Spleen (tissue), 7 donors: ENCODE results near the gene TMEM179.

Experiments used
- CTCF ChIP-seq, 11 experiments: fragments of 200-600 bp in 7 of 11; fragments of 450-650 bp in 4 of 11; sonication (generic) in 4 of 11; IDR thresholded peaks in 8 of 11; conservative IDR thresholded peaks in 3 of 11; 1 replicate in 7 of 11; 2 replicates in 4 of 11; pipeline versions ENCODE4 v1.4.0 to v1.8.0; 2016 to 2021; ENCODE audit warnings: antibody characterized with exemption in 11 of 11, inconsistent platforms in 4 of 11, mild to moderate bottlenecking in 1 of 11
- POLR2A ChIP-seq, 3 donors: fragments of 450-650 bp; IDR thresholded peaks; one replicate each; pipeline ENCODE4 v1.5.1; 2017; ENCODE audit warnings: antibody characterized with exemption in 3 of 3, mild to moderate bottlenecking in 1 of 3
- POLR2AphosphoS5 ChIP-seq, 3 donors: sonication (generic); formaldehyde crosslinking; IDR thresholded peaks; one replicate each; pipeline ENCODE4 v1.5.1; 2017; ENCODE audit warnings: antibody characterized with exemption in 3 of 3
- donor health status: DM: no; HTN: no; CAD: no; lungs with moderate emphysema.
- donor health status: DM: no; HTN: no; CAD: no.
- donor health status: DM: no; HTN: no; CAD: no.

GRCh38 chr14:104571246-104571645, 33.3 kb downstream of the TMEM179 start:
- TF ChIP-seq CTCF (IDR thresholded peaks at IDR 0.05 in 8 of 11, conservative IDR thresholded peaks at IDR 0.05 in 3 of 11) (no peak), POLR2AphosphoS5 (IDR thresholded peaks at IDR 0.05) (no peak), POLR2A (IDR thresholded peaks at IDR 0.05) (no peak)
